GM19351 (cell line): Measurements from ENCODE around the gene RBM17.
"Not testable (repeated sequence)": the region's sequence is repeated elsewhere in the genome, so short reads cannot be mapped to it uniquely, and the experiment has no call there.

ENCODE experiments used
- ATAC-seq: cut with Tn5 transposase; IDR thresholded peaks from one replicate; pipeline ENCODE4 v1.9.1; 2021; ENCODE audit warnings: mild to moderate bottlenecking, moderate library complexity; ENCODE audit not compliant: unreplicated experiment

The RBM17 gene

DNA sequence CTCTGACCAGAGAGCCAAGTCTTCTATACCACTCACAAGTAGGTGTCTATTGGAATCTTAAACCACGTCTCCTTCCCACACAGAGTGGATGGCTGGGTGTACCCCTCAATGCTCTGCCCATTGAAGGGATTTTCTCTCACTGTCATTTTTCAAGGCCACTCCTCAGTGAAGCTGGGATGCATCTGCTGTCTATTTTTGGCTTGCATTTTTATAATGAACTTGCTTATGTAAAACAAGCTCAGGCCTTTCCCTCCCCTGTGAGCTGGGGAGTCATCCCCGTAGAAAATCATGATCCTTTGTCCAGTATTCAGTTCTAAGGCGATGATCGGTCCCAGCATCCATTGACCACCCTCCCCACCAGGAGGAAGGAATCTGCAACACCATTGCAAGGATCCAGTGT lies 9.8 kb upstream of the RBM17 start:
- ATAC-seq, result no peak

DNA sequence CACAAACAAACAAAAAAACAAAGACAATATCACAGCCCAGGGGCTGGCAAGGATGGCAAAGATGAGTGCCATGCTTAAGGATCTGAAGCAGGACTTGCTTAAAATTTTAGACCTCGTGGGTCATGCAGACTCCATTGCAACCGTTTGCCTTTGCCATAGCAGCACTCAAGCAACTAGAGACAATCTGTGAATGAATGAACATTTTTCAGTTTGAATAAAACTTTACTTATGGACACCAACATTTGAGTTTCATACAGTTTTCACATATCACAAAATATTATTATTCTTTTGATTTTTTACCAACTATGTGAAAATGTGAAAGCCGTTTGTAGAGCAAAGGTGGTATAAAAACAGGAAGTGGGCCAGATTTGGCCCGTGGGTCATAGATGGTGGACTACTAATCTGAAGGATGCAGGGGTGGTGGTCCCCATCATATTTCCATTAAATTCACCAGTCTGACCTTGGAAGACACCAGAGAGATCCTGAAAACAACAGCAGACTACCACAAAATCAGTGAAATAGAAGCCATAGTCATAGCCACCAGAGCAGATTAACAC lies 8.3 kb upstream of the RBM17 start:
- no peak for ATAC-seq

DNA sequence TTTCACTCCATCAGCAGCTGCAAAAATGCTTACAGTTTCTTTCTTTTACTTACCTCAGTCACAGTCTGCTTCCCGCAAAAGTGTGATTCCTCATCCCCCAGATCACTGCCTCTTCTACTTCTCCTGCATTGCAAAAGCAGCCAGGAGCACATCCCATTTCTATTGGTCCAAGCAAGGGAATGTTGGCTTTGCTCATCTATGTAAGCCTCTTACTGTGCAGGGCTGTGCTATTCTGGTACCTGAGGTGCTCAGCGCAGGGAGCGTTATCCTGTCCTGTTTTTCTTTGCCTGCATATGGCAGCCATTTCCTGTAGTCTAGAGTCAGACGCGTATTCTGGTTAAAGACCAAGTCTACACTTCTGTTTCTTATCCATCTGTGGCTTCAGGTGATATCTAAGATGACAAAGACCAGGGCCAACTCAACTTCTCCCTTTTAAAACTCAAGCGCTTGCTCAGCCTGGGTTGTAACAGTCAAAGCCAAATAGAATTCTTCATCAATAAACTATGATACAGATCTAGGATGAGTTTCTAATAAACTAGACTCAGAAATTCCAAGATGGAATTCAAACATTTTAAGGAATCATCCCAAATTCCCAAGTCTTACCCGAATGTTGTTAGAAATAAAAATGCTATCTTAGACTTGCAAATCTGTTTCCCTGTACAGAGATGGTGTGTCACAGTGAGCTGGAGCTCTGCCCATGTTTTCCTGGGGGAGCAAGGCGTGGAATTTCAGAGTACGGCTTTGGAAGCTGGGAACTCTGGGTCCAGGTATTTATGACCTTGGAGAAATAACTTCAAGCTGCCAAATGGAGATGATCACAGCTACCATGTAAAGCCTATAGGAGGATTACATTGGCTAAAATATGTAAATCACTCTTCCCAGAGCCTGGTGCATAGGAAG lies 6.1 kb upstream of the RBM17 start:
- ATAC-seq, result no peak

DNA sequence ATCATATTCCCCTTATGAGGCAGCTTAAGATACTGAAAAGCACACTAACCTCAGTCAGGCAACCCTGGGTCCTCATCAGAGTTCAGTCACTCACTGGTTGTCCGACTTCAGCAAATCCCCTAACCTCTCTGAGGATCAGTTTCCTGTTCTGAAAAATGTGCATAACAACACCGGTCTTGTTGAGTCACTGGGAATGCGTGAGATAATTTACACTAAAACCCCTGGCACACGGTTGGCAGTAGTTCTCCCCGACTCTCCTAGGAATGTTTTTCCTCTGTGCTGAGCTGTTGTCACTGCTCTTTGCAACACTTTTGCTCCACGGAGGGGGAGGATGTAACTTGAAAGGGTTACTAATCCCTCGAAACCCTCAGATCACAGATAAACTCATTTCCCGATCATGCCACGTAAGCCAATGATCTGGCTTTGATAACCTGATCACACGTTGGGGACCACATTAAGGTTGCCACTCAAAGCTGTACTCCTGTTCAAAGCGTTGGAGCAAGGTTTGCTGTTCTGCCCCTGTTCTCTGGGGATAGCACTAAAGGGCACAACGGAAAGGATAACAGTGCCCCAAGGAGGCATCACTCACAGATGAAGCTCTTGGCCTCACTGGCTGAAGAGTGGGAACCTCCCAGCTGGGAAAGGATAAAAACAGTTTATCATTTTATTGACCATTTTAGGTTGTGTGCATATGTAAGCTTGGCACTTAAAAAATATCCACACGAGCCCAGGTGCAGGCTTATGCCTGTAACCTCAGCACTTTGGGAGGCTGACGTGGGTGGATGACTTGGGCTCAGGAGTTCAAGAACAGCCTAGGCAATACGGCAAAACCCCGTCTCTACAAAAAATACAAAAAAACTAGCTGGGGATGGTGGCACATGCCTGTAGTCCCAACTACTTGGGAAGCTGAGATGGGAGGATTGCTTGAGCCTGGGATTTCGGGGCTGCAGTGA lies 5.0 kb upstream of the RBM17 start:
- no peak for ATAC-seq

DNA sequence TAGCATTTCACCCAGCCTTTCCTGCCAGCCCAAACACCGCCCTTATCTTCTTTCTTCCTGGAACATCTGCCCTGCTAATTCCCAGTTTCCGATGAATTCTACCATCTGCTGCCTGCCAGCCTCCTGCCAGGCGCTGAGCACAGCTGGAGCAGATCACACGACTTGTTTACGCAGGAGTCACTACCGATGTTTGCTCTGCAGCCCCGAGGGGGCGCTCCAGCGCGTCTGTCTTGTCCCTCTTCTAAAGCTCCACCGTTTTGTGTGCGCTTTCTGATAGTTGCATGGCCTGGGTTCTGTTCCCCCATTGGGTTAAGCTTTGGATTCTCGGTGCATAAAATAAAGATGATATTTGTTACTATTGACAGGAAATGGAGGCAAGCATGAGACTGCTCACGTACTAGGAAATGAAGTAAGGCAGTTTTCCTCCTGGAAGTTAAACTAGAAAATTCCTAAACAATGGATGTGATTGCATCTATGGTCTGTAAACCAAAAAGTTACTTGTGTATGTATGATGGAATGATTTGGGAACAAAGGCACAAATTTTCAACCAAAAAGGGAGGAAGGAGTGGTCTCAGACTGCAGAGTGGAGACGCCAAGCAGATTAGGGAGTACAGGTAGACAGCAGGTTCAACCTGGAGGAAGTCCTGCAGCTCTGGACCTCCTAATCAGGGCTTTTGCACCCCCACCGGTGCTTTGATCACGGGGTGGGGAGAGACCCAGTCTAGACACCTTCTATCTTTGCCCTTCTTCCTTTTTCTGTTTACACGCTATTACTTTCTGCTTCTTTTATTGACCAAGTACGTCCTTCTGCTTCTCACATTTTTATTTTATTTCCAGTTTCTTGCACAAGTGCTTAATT lies 2.2 kb upstream of the RBM17 start:
- peak; percentile 50 for ATAC-seq

DNA sequence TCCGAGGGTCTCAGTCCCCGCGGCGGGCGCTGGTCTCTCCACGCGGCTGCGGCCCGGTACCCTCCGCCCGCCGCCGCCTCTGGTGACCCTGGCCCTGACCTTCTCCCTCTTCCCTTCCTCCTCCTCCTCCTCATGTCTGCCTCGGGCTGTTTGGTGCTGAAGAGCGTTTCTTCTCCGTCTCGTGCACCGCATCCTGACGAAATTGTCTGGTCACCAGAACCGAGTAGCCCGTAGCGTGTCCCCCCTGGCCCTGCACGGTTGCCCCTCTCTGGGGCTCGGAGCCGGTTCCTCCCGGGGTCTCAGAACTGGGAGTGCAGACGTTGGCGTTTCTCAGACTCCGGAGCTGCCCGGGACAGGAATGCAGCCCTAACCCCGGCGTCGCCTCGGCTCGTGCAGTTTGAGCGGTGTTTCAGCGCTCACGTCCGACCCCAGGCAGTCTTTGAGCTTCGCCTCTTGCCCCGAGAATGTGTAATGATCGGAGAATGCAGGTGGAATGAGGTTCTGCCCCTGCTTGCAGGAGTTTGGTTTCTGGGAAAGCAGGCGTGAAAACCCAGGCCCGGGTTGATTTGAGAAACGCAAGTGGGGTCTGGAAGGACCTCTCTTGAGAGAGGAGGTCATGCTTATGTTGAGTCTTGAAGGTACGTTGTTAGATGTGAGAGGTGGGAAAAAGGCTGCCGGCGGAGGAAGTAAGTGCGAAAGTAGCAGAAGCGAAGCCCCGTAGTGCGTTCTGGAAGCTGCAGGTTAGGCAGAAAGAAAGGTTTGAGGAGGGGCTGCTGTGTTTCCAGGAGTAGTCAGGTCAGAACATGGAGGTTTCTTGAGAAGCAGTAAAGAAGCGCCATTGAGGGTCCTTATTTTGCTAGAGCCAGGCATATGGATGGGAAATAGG lies 743 bp downstream of the RBM17 start:
- ATAC-seq, result peak; percentile 15

DNA sequence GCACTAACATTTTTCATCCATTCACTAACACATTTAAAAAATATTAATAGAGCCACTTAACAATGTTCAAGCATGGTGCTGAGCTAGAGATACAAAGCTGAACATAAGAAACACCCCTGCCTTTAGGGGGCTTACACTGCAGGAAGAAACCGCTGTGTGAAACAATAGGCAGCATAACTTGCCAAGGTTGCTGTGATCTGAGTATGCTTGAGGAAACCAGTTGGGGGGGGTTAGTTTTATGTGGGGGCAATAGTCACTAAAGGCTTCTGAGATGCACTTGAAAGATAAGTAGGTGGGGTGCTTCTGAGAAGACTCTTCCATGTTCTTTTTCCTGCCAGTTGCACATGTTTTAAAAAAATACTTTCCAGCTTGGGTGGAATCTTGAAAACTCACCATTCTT lies 2.8 kb downstream of the RBM17 start:
- no peak for ATAC-seq

DNA sequence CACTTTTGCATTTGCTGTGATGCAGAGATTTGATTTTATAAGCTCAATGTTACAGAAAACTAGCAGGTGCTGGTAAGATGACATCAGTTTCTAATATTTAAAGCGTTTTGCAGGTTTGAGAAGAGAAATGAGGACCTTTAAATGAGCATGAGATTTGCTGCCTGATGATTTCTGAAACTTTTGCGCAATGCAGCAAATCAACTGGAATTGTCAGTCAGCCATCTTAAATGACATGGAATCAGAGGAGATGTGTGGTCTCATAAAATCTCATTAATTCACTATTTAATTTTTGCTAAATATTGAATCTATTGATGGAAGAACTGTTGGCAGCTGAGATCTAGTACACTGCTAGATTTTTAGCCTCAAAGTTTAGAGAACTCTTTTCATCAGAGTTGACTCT lies 3.9 kb downstream of the RBM17 start:
- no peak for ATAC-seq

DNA sequence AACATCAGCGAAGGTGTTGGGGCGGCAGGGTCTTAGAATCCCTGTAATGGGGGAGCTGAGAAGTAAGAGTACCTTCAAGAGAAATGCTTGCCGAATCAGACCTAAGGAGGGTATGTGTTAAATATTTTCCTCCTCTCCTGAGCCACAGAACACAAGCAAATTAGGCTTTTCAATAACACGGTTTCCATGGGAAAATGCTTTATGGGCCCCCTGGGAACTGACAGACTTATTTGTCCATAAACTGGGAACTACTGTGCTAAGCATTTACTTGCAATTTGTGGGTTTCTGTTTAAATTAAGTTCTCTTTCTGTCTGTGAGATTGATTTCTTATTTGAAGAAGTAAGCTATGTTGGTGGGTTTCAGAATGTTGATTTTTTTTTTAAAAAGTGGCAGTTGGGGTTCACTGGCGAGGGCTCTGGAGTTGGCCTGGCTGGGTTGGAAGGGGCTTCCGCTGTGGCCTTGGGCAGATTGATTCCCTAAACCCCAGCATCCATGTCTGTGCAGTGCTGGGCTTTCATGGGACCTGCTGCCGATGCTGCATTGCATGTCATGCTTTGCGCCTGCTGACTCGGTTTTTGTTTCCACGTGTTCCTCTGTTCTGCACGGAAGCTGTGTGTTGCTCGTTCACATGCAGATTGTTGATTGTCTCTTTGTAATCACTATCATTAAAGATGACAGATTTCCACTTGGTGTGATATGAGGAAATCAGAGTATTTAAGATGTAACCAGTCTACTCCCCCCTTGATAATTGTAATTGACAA lies 7.2 kb downstream of the RBM17 start:
- no peak for ATAC-seq

DNA sequence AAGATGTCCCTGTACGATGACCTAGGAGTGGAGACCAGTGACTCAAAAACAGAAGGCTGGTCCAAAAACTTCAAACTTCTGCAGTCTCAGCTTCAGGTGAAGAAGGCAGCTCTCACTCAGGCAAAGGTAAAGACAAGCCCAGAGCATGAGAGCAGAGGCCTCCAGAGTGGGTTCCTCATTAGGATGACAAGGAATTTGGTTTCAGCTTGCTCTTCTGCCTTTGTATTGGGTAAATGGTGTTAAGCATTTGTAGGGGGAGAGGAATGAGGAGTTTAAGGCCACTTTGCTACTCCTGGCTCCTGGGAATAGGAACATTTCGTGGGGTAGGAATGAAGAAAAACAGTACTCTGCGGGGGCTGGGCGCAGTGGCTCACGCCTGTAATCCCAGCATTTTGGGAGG lies 8.2 kb downstream of the RBM17 start:
- ATAC-seq, result no peak

DNA sequence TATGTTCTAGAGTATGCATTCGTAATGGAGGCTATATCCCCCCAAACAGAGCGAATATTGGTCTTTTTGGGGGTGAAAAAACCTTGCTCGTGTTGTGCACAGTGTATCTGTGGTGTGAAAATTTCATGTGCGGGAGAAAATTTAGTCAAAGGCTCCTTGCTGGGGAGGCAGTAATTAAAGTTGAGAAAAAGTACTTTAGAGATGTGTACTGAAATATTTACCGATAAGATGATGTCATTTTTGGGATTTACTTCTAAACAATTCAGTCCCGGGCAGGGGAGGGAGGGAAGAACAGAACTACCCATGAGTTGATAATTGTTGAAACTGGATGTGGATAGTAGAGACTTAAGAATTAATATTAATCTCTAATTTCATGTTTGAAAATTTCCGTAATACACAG lies 9.3 kb downstream of the RBM17 start:
- ATAC-seq, result no peak

DNA sequence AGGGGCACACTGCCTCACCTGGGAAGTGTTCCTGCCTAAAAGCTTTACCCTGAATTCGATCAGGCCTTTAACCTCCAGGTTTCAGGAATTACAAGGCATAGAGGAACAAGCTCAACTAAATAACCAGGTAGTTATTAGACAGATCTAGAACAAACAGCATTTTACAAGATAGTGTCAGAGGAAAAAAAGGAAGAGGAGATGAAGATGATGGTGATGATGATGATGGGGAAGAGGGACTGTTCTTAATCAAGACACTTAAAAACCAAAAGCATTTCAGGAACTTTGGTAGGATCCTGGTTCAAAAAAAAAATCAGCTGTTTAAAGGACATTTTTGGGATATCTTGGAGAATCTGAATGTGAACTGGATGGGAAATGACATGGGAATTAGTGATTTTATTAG lies 11.5 kb downstream of the RBM17 start:
- no peak for ATAC-seq

DNA sequence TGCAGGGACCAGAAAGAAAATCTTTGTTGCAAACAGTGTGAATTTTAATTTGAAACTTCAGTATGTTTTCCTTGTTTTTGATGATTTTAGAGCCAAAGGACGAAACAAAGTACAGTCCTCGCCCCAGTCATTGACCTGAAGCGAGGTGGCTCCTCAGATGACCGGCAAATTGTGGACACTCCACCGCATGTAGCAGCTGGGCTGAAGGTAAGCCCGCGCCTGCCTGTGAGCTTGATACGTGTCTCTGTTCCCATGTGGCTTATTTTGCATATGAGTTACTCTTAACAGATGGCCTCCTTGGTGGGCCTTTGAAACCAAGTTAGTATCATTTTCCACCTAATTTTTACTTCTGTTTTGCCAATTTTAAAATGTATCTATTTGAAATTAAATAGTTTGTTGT lies 12.3 kb downstream of the RBM17 start:
- ATAC-seq, result peak; percentile 79

DNA sequence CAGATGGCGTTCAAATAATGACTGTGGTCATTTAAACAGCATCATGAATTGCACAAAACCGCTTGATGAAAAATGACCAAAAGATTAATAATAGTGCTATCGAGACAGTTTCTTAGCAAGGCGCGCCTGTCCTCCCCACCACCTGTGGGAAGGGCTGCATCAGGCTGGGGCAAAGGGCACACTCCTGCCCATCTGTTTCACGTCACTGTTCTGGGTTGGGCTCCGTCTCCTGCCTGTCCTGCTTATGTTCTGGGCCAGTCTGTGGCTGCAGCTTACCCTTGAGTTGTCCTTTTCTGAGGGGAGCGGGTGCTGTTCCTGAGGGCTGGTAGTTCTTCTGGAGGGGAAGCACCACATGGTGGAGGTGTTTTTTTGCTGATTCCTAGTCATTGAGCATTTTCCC lies 13.3 kb downstream of the RBM17 start:
- ATAC-seq, result no peak

DNA sequence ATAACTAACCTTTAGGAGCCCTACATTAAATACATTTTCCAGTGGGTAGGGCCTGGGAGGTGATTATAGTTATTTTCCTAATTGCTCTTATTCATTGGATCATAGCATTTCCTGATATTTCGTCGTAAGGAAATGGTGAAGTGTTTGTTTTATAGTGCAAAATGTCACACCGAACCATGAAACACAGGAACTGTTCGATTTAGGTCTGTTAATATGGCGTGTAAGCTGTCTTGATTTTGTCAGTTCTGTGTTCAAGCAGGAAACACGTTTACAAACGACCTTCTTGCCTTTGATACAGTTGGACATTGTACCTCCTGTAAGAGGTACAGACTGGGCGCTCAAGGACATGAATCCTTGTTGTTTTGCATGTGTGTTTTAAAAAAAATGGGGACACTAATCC lies 14.8 kb downstream of the RBM17 start:
- no peak for ATAC-seq

DNA sequence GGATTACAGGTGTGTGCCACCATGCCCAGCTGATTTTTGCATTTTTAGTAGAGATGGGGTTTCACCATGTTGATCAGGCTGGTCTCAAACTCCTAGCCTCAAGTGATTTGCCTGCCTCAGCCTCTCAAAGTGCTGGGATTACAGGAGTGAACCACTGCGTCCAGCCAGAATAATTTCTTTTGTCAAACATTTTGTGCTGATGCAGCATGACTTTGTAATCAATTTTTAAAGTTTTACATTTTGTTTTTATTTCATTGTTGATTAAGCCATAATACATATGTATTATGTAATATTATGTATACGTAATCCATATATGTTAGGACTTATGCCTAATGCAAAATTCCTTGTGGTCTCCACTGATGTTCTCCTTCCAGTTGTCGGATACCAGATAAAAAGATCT lies 18.8 kb downstream of the RBM17 start:
- ATAC-seq, result not testable (repeated sequence)

DNA sequence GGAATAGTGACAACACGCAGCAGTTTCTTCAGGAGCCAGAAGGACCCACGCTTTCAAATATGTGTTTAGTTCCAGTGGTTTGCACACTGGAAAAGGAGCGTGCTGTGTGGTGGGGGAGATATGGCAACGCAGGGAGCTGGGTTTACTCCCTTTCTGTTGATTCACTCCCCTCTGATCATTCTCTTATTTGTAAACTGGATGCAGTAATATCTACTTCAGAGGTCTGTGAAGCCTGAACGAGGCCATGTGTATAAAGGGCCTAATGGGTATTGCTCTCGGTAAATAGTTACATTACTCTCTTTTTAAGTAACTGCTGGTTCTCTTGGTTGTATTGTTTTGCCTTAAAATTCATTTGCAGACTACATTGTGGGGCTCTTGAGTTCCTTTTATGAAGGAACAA lies 19.2 kb downstream of the RBM17 start:
- ATAC-seq, result no peak

DNA sequence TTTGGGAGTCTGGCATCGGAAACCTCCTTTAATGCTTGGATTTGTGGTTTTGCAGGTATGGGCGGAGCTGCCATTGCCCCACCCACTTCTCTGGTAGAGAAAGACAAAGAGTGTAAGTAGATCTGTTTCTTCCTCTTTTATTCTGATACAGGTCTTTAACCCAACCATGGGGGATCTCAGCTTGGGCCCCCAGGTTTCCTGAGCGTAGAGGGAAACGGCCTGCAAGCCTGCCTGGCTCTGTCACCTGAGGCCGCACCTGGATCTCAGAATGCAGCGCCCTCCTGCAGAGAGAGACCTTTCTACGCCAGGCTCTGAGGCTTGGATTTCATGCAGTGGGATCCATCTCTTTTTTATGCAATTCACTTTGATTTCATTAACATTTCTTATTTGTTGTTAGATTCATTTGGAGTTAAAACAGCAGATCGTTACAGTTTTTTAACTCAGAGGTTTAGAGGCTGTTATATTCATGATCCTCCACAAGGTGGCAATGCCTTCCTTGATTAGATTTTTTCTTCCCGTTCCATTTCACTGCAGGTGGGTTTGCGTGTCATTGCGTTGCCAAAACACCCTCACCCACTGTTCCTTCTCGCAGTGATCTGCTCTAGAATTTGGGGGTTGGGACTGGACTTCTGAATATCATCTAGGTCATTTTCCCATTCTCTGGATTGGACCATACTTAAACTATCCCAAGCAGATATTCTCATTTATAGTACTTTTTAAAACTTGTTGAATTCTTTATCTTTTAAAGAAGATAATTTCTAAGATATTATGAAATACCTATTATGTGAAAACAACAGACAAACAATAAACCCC lies 20.0 kb downstream of the RBM17 start:
- ATAC-seq, result no peak
